OCI-LY7 (cell line): Measurements from ENCODE around the gene MOGAT3. TPM values are rescaled to one million over a fixed set of nuclear protein-coding genes. Genes with fewer than 3 reads are reported as not detected.

Experiments
- BruUV-seq: library from RNA; stranded (reverse); fragments of 400-500 nt; replicated peaks from 2 replicates; lab custom pipeline; 2021; lab: Mats Ljungman, UMichigan
- CTCF ChIA-PET: fragments of 300-600 bp; sonication (Branson Sonifier 250); formaldehyde crosslinking; loops from one replicate; lab custom pipeline; 2022; ENCODE audit warnings: antibody characterized with exemption; ENCODE audit not compliant: unreplicated experiment; lab: Charles Lee
- POLR2A ChIA-PET: fragments of 300-600 bp; sonication (Branson Sonifier 250); formaldehyde crosslinking; loops from one replicate; lab custom pipeline; 2022; ENCODE audit warnings: antibody characterized with exemption; lab: Charles Lee
- DNase-seq: peaks from one replicate; pipeline ENCODE4 v3.0.0-alpha.2; 2015; ENCODE audit warnings: low spot score
- H2AFZ ChIP-seq: fragments of 200-600 bp; sonication (generic), shearing (Covaris generic); 2 replicates; pipeline ENCODE4 v1.6.1; 2014; ENCODE audit warnings: mild to moderate bottlenecking, antibody characterized with exemption, low read length, moderate library complexity
- H3K27ac ChIP-seq: fragments of 200-600 bp; sonication (generic); 2 replicates; pipeline ENCODE4 v1.5.1; 2014; ENCODE audit warnings: mixed run types, low read depth, mild to moderate bottlenecking, moderate library complexity, low read length, inconsistent platforms; ENCODE audit not compliant: poor library complexity, severe bottlenecking
- H3K36me3 ChIP-seq: fragments of 200-600 bp; sonication (generic); 2 replicates; pipeline ENCODE4 v1.6.1; 2014; ENCODE audit warnings: mild to moderate bottlenecking, antibody characterized with exemption, low read length, moderate library complexity, mixed read lengths; ENCODE audit not compliant: insufficient read depth
- H3K4me1 ChIP-seq: fragments of 200-600 bp; sonication (generic); 2 replicates; pipeline ENCODE4 v1.5.1; 2014; ENCODE audit warnings: mild to moderate bottlenecking, low read length; ENCODE audit not compliant: insufficient read depth, poor library complexity, severe bottlenecking
- H3K4me2 ChIP-seq: fragments of 200-600 bp; sonication (generic); 2 replicates; pipeline ENCODE4 v1.6.1; 2014; ENCODE audit warnings: mild to moderate bottlenecking, low read length
- H3K4me3 ChIP-seq: fragments of 200-600 bp; sonication (generic); 2 replicates; pipeline ENCODE4 v1.5.1; 2014; ENCODE audit warnings: mild to moderate bottlenecking, low read depth, low read length; ENCODE audit not compliant: poor library complexity, severe bottlenecking
- H3K79me2 ChIP-seq: fragments of 200-600 bp; sonication (generic); 2 replicates; pipeline ENCODE4 v1.6.1; 2016; ENCODE audit warnings: low read depth, mild to moderate bottlenecking, low read length, moderate library complexity, mixed read lengths; ENCODE audit not compliant: insufficient read depth
- H3K9me2 ChIP-seq: fragments of 200-600 bp; sonication (generic); 2 replicates; pipeline ENCODE4 v1.6.1; 2016; ENCODE audit warnings: mild to moderate bottlenecking, low read length, mixed read lengths; ENCODE audit not compliant: insufficient read depth
- H3K9me3 ChIP-seq: fragments of 200-600 bp; sonication (generic); 2 replicates; pipeline ENCODE4 v1.6.1; 2014; ENCODE audit warnings: mild to moderate bottlenecking, mixed run types, low read length, mixed read lengths
- H4K20me1 ChIP-seq: fragments of 200-600 bp; sonication (generic); 2 replicates; pipeline ENCODE4 v1.6.1; 2014; ENCODE audit warnings: mild to moderate bottlenecking, antibody characterized with exemption, low read length, moderate library complexity, mixed read lengths; ENCODE audit not compliant: insufficient read depth
- CTCF ChIP-seq: fragments of 200-600 bp; sonication (generic); conservative IDR thresholded peaks from 2 replicates; pipeline ENCODE4 v1.5.1; 2014; ENCODE audit warnings: mild to moderate bottlenecking, antibody characterized with exemption, low read length, moderate library complexity, mixed read lengths
- EZH2phosphoT487 ChIP-seq: fragments of 200-600 bp; sonication (generic); IDR thresholded peaks from 2 replicates; pipeline ENCODE4 v1.6.1; 2018; ENCODE audit warnings: low read depth, borderline replicate concordance, mild to moderate bottlenecking, mixed run types, antibody characterized with exemption, low read length, moderate library complexity, mixed read lengths
- intact Hi-C: fragments of 100-400 bp; cut with micrococcal nuclease; formaldehyde crosslinking; loops from one replicate; pipeline ENCODE4 v1.10.0; 2022; ENCODE audit not compliant: unreplicated experiment
- total RNA-seq, 2 experiments: library from RNA; depleted of rRNA in 1 of 2; stranded (reverse); fragments of >200 nt in 1 of 2; shearing (Covaris generic) in 1 of 2; gene quantifications; 2 replicates each; pipeline ENCODE4 v1.2.3, GENCODE V29; 2014 to 2022

The MOGAT3 gene
- total RNA-seq, 2 experiments from 2014 or later: not detected

GRCh38 chr7:101198476-101198875 is 2.4 kb downstream of the MOGAT3 start:
- no peak overlapping the region for H3K4me2 ChIP-seq
- no peak for DNase-seq
- TF ChIP-seq CTCF: no peak
- TF ChIP-seq EZH2phosphoT487: no peak
- ChIA-PET POLR2A (no interaction called here), CTCF (no interaction called here)
- no peak overlapping the region for H3K4me3 ChIP-seq
- no TSS peak for BruUV-seq
- peaks cover 2% of the 10 kb centered on the region for H3K4me1 ChIP-seq
- H3K79me2 ChIP-seq: no peaks in the 10 kb centered on the region
- no peaks in the 10 kb centered on the region for H3K9me3 ChIP-seq
- H3K9me2 ChIP-seq: no peaks in the 10 kb centered on the region
- no peaks in the 10 kb centered on the region for H3K36me3 ChIP-seq
- no peak overlapping the region for H3K27ac ChIP-seq
- no peak overlapping the region for H2AFZ ChIP-seq
- H4K20me1 ChIP-seq: no peaks in the 10 kb centered on the region
- intact Hi-C loops: no loop called here

GRCh38 chr7:101197991-101198390 is 2.8 kb downstream of the MOGAT3 start:
- H3K27ac ChIP-seq: no peak overlapping the region
- DNase-seq: no peak
- ChIA-PET POLR2A (no interaction called here), CTCF (no interaction called here)
- no peak overlapping the region for H3K4me2 ChIP-seq
- BruUV-seq: no TSS peak
- H4K20me1 ChIP-seq: no peaks in the 10 kb centered on the region
- no peak overlapping the region for H3K4me3 ChIP-seq
- no peaks in the 10 kb centered on the region for H3K9me2 ChIP-seq
- no peaks in the 10 kb centered on the region for H3K9me3 ChIP-seq
- no peaks in the 10 kb centered on the region for H3K4me1 ChIP-seq
- no peak overlapping the region for H2AFZ ChIP-seq
- H3K79me2 ChIP-seq: no peaks in the 10 kb centered on the region
- no peaks in the 10 kb centered on the region for H3K36me3 ChIP-seq
- intact Hi-C loops: no loop called here
- no peak for TF ChIP-seq CTCF
- TF ChIP-seq EZH2phosphoT487: no peak

- no peak for DNase-seq
- CTCF ChIA-PET: no interaction called here
- intact Hi-C loops: no loop called here
- Histone ChIP-seq H3K9me2 (no peaks in the 10 kb centered on the region), H3K4me2 (no peak overlapping the region), H4K20me1 (no peaks in the 10 kb centered on the region), H3K4me1 (no peaks in the 10 kb centered on the region), H3K27ac (no peak overlapping the region), H3K36me3 (no peaks in the 10 kb centered on the region), H3K9me3 (no peaks in the 10 kb centered on the region), H3K79me2 (no peaks in the 10 kb centered on the region), H2AFZ (no peak overlapping the region), H3K4me3 (no peak overlapping the region)
- POLR2A ChIA-PET: interaction anchor here (0.7 to 0.8 kb wide), 2 partner anchors 13 to 35 kb away, joined by 3 to 9 read pairs; no protein-coding TSS in a partner anchor
- BruUV-seq: no TSS peak
- TF ChIP-seq CTCF (no peak), EZH2phosphoT487 (no peak)
Measured at GRCh38 chr7:101195884-101196283, 5.0 kb downstream of the MOGAT3 start.
